ENCODE measurements around the gene FSIP2.
"Not testable (repeated sequence)": the region's sequence is repeated elsewhere in the genome, so short reads cannot be mapped to it uniquely, and the experiment has no call there.

The FSIP2 gene

DNA sequence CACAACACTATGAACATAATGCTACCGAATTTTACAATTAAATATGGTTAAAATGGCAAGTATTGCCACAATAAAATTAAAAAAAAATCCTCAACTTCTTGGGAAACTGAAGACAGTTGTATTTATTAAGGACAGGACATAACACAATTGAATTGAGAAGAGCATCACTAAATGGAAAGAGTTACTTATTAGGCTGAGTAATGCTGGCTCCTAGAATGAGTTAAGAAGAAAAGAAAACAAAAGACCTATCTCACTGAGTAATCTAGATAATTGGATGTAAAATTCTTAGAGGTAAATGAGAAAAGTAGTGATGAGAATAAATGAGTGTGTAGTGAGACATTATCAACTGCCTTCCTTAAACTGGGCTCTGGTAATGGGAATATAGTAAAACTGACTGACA lies 121.7 kb downstream of the FSIP2 start:
- DNase-seq (ENCODE audit: low read depth): no peak
- in situ Hi-C loops (cut with HindIII; ENCODE audit: low sequenced_read_pairs): no loop called here
- TF ChIP-seq, protein P1, sequence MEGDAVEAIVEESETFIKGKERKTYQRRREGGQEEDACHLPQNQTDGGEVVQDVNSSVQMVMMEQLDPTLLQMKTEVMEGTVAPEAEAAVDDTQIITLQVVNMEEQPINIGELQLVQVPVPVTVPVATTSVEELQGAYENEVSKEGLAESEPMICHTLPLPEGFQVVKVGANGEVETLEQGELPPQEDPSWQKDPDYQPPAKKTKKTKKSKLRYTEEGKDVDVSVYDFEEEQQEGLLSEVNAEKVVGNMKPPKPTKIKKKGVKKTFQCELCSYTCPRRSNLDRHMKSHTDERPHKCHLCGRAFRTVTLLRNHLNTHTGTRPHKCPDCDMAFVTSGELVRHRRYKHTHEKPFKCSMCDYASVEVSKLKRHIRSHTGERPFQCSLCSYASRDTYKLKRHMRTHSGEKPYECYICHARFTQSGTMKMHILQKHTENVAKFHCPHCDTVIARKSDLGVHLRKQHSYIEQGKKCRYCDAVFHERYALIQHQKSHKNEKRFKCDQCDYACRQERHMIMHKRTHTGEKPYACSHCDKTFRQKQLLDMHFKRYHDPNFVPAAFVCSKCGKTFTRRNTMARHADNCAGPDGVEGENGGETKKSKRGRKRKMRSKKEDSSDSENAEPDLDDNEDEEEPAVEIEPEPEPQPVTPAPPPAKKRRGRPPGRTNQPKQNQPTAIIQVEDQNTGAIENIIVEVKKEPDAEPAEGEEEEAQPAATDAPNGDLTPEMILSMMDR (IDR thresholded peaks at IDR 0.05; ENCODE audit: low read depth, low read length, missing control alignments): no peak

GRCh38 chr2:185862657-185863398 lies 124.2 kb downstream of the FSIP2 start:
- no peak for DNase-seq (ENCODE audit: low read depth)
- in situ Hi-C loops (cut with HindIII; ENCODE audit: low sequenced_read_pairs): no loop called here
- TF ChIP-seq, protein P1 (IDR thresholded peaks at IDR 0.05; ENCODE audit: low read depth, low read length, missing control alignments): no peak
- no peak overlapping the region for H3K4me3 ChIP-seq (ENCODE audit: low read depth, low read length)

More for the DNA sequence above, 121.7 kb downstream of the FSIP2 start:
- H3K4me3 ChIP-seq (ENCODE audit: low read depth, low read length): no peak overlapping the region

DNA sequence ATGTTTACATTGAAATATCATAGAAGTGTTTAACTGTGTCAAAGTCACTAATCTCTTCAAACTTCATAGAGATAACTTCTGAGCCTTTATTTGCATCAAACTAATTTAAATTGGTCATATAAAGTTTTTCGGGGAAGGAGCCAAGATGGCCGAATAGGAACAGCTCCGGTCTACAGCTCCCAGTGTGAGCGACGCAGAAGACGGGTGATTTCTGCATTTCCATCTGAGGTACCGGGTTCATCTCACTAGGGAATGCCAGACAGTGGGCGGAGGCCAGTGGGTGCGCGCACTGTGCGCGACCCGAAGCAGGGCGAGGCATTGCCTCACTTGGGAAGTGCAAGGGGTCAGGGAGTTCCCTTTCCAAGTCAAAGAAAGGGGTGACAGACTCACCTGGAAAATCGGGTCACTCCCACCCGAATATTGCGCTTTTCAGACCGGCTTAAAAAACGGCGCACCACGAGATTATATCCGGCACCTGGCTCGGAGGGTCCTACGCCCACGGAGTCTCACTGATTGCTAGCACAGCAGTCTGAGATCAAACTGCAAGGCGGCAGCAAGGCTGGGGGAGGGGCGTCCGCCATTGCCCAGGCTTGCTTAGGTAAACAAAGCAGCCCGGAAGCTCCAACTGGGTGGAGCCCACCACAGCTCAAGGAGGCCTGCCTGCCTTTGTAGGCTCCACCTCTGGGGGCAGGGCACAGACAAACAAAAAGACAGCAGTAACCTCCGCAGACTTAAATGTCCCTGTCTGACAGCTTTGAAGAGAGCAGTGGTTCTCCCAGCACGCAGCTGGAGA lies 126.1 kb downstream of the FSIP2 start:
- in situ Hi-C loops (cut with HindIII; ENCODE audit: low sequenced_read_pairs); H3K4me3 ChIP-seq (ENCODE audit: low read depth, low read length); DNase-seq (ENCODE audit: low read depth): not testable (repeated sequence)

GRCh38 chr2:185875136-185875931 lies 136.7 kb downstream of the FSIP2 start:
- in situ Hi-C loops (cut with HindIII; ENCODE audit: low sequenced_read_pairs): no loop called here
- H3K4me3 ChIP-seq (ENCODE audit: low read depth, low read length): no peak overlapping the region
- no peak for DNase-seq (ENCODE audit: low read depth)
- TF ChIP-seq, protein P1 (IDR thresholded peaks at IDR 0.05; ENCODE audit: low read depth, low read length, missing control alignments): no peak

GRCh38 chr2:185876234-185876633 lies 137.6 kb downstream of the FSIP2 start:
- H3K4me3 ChIP-seq (ENCODE audit: low read depth, low read length): no peak overlapping the region
- TF ChIP-seq, protein P1 (IDR thresholded peaks at IDR 0.05; ENCODE audit: low read depth, low read length, missing control alignments): no peak
- in situ Hi-C loops (cut with HindIII; ENCODE audit: low sequenced_read_pairs): no loop called here
- DNase-seq (ENCODE audit: low read depth): no peak

DNA sequence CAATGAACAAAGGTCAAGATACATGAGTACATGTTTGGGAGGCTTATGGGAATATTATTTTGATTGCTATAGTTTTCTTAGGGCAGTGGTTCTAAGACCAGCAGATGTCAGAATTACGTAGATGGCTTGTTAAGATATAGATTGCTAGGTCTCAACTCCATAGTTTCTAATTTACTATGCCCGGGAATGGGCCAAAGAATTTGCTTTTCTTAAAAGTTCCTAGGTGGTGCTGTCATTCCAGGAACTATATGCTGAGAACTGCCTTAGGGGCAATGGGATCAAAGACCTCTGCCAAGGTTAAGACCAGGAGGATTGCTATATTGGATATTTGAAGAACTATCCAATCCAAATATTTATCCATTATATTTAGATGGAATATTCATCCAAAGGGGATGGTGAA lies 141.8 kb downstream of the FSIP2 start:
- in situ Hi-C loops (cut with HindIII; ENCODE audit: low sequenced_read_pairs): no loop called here
- TF ChIP-seq, protein P1 (IDR thresholded peaks at IDR 0.05; ENCODE audit: low read depth, low read length, missing control alignments): no peak
- DNase-seq (ENCODE audit: low read depth): no peak
- no peak overlapping the region for H3K4me3 ChIP-seq (ENCODE audit: low read depth, low read length)
